ENCODE measurements around the gene NPPA. TPM values are rescaled to one million over a fixed set of nuclear protein-coding genes. Genes with fewer than 3 reads are reported as not detected.

The NPPA gene
- not detected in 2 replicates for total RNA-seq

GRCh38 chr1:11847667-11848372, at the start of gene NPPA:
TSS of gene NPPA (minus strand) at chr1:11847783. CDS start at chr1:11847684, 99 bp downstream.

GRCh38 chr1:11858613-11858967, 11.0 kb upstream of the NPPA start, which contains the start of gene NPPB:
TSS of gene NPPB (minus strand) at chr1:11858945. CDS start at chr1:11858833, 112 bp downstream.

GRCh38 chr1:11805422-11806306, 41.9 kb downstream of the NPPA start, which contains the start of the genes CLCN6 and MTHFR:
TSS of gene CLCN6 (plus strand) at chr1:11806191. CDS start at chr1:11806263, 72 bp downstream.
TSS of gene MTHFR (minus strand) at chr1:11805964. CDS start at chr1:11803116, 2,848 bp downstream.

Small RNA genes within 50 kb of the gene (small RNA-seq; reads per million reads assigned to genes)
- gene RF02156 (not detected), gene RF02157 (not detected), gene RF02158 (not detected)

Other genes with a start within 250 kb of the NPPA start
- gene FBXO2, start 193.4 kb downstream of the NPPA start, total RNA-seq: 1.8 and 2.4 TPM in 2 replicates
- gene FBXO44, start 192.9 kb downstream of the NPPA start, total RNA-seq: 24.3 and 25.8 TPM in 2 replicates
- 8.6 and 8.9 TPM in 2 replicates for gene FBXO6, start 183.6 kb downstream of the NPPA start, total RNA-seq
- 22.3 and 32.0 TPM in 2 replicates for gene MAD2L2, start 166.6 kb downstream of the NPPA start, total RNA-seq
- gene DRAXIN, start 156.1 kb downstream of the NPPA start, total RNA-seq: under 0.01 TPM in 1 of 2 replicates, not detected in the other
- 51.0 and 53.2 TPM in 2 replicates for gene AGTRAP, start 111.6 kb downstream of the NPPA start, total RNA-seq
- gene C1orf167, start 85.6 kb downstream of the NPPA start, total RNA-seq: 0.32 TPM in 1 of 2 replicates, not detected in the other
- gene MTHFR, start 41.8 kb downstream of the NPPA start, total RNA-seq: 30.4 and 37.6 TPM in 2 replicates
- 25.0 and 28.5 TPM in 2 replicates for gene CLCN6, start 41.6 kb downstream of the NPPA start, total RNA-seq
- not detected in 2 replicates for gene NPPB, start 11.2 kb upstream of the NPPA start, total RNA-seq
- gene KIAA2013, start 78.6 kb upstream of the NPPA start, total RNA-seq: 73.2 and 78.7 TPM in 2 replicates
- 242 and 251 TPM in 2 replicates for gene PLOD1, start 86.9 kb upstream of the NPPA start, total RNA-seq
- 71.9 and 81.0 TPM in 2 replicates for gene MFN2, start 132.7 kb upstream of the NPPA start, total RNA-seq
- gene MIIP, start 171.7 kb upstream of the NPPA start, total RNA-seq: 24.9 and 27.7 TPM in 2 replicates
- gene TNFRSF8, start 215.5 kb upstream of the NPPA start, total RNA-seq: not detected in 2 replicates

Measured in hair follicle dermal papilla cell (primary cell).